A549 (cell line): ENCODE data around the gene NSMCE1. TPM values are rescaled to one million over a fixed set of nuclear protein-coding genes. Genes with fewer than 3 reads are reported as not detected.

Source experiments
- ATAC-seq, 2 experiments: fragments of 200-7000 bp in 1 of 2; fragments of >200 bp in 1 of 2; cut with Nextera tagmentation in 1 of 2; cut with Tn5 transposase in 1 of 2; 3 replicates each; pipeline versions ENCODE4 v1.8.0 to v1.9.1; 2018 to 2020; ENCODE audit warnings: mild to moderate bottlenecking in 1 of 2, moderate library complexity in 1 of 2
- CTCF ChIA-PET: fragments of 300-600 bp; sonication (Branson Sonifier 250); formaldehyde crosslinking; extraction: SDS; loops from one replicate; lab custom pipeline; 2021; ENCODE audit warnings: antibody characterized with exemption, inconsistent platforms; lab: Yijun Ruan, JAX
- POLR2A ChIA-PET: fragments of 350-600 bp; formaldehyde crosslinking; extraction: SDS; loops from one replicate; lab custom pipeline; 2021; ENCODE audit warnings: antibody characterized with exemption, inconsistent platforms; lab: Yijun Ruan, JAX
- DNase-seq, 2 experiments: peaks; one replicate each; pipeline versions ENCODE4 v3.0.0 to v3.0.0-alpha.2; 2011 to 2016; ENCODE audit warnings: low read depth in 1 of 2, low spot score in 1 of 2
- FAIRE-seq: peaks from 2 replicates; lab custom pipeline; 2011; peaks lifted over from hg19 to GRCh38; lab: Jason Lieb, UNC
- H3K27ac ChIP-seq, 2 experiments: fragments of >200 bp; sonication (Bioruptor Twin); formaldehyde crosslinking; 3 replicates each; pipeline ENCODE4 v1.5.1; 2016 to 2017
- H3K4me1 ChIP-seq: fragments of >200 bp; sonication (Bioruptor Twin); formaldehyde crosslinking; 3 replicates; pipeline ENCODE4 v1.6.1; 2016
- H3K4me2 ChIP-seq: fragments of >200 bp; sonication (Bioruptor Twin); formaldehyde crosslinking; 3 replicates; pipeline ENCODE4 v1.6.1; 2016
- H3K4me3 ChIP-seq: fragments of >200 bp; sonication (Bioruptor Twin); formaldehyde crosslinking; 3 replicates; pipeline ENCODE4 v1.5.1; 2016
- H3K9me3 ChIP-seq: fragments of >200 bp; sonication (Bioruptor Twin); formaldehyde crosslinking; 3 replicates; pipeline ENCODE4 v1.6.1; 2016
- CBX2 ChIP-seq: fragments of 200-600 bp; sonication (generic); IDR thresholded peaks from 2 replicates; pipeline ENCODE4 v1.6.1; 2016; ENCODE audit warnings: low read depth, mild to moderate bottlenecking, borderline replicate concordance
- CBX8 ChIP-seq: fragments of 200-600 bp; sonication (generic); IDR thresholded peaks from 2 replicates; pipeline ENCODE4 v1.6.1; 2016
- CHD2 ChIP-seq: fragments of 150-350 bp; IDR thresholded peaks from 2 replicates; pipeline ENCODE4 v1.6.1; 2014; ENCODE audit warnings: low read length; ENCODE audit not compliant: partially characterized antibody
- CHD4 ChIP-seq: fragments of 200-600 bp; sonication (generic); IDR thresholded peaks from 2 replicates; pipeline ENCODE4 v1.6.1; 2016; ENCODE audit warnings: antibody characterized with exemption, mild to moderate bottlenecking, borderline replicate concordance
- CTCF ChIP-seq: fragments of >200 bp; sonication (Bioruptor Twin); formaldehyde crosslinking; IDR thresholded peaks from 3 replicates; pipeline ENCODE4 v1.5.1; 2016
- E2F6 ChIP-seq: IDR thresholded peaks from 2 replicates; pipeline ENCODE4 v1.6.1; 2012; ENCODE audit warnings: low read depth, borderline replicate concordance
- ESRRA ChIP-seq: fragments of 150-350 bp; IDR thresholded peaks from 2 replicates; pipeline ENCODE4 v1.6.1; 2014; ENCODE audit warnings: mild to moderate bottlenecking, low read length, borderline replicate concordance
- FOSB ChIP-seq: fragments of 250-450 bp; sonication (Bioruptor Pico); IDR thresholded peaks from 2 replicates; pipeline ENCODE4 v1.5.0; 2020; ENCODE audit warnings: mild to moderate bottlenecking, moderate library complexity
- FOSL2 ChIP-seq, 2 experiments: fragments of 450-650 bp in 1 of 2; fragments of >200 bp in 1 of 2; sonication (Bioruptor Twin) in 1 of 2; formaldehyde crosslinking; IDR thresholded peaks; 2 replicates each; pipeline versions ENCODE4 v1.5.0 to v1.6.1; 2016 to 2020; ENCODE audit warnings: mild to moderate bottlenecking in 1 of 2, moderate library complexity in 1 of 2
- GATA3 ChIP-seq: IDR thresholded peaks from 2 replicates; pipeline ENCODE4 v1.6.1; 2012; ENCODE audit warnings: borderline replicate concordance
- HDAC2 ChIP-seq: fragments of 200-600 bp; sonication (generic); IDR thresholded peaks from 2 replicates; pipeline ENCODE4 v1.6.1; 2016
- HMGXB4 ChIP-seq: fragments of 250-450 bp; sonication (Bioruptor Pico); IDR thresholded peaks from 2 replicates; pipeline ENCODE4 v1.5.0; 2021; ENCODE audit warnings: mild to moderate bottlenecking, moderate library complexity, borderline replicate concordance
- HOXA7 ChIP-seq: fragments of 250-450 bp; sonication (Bioruptor Pico); IDR thresholded peaks from 2 replicates; pipeline ENCODE4 v1.5.0; 2020; ENCODE audit warnings: mild to moderate bottlenecking, moderate library complexity
- HOXB13 ChIP-seq: fragments of 250-450 bp; sonication (Bioruptor Pico); IDR thresholded peaks from 2 replicates; pipeline ENCODE4 v1.5.0; 2020; ENCODE audit warnings: low read depth, mild to moderate bottlenecking, moderate library complexity
- HOXB5 ChIP-seq: fragments of 250-450 bp; sonication (Bioruptor Pico); IDR thresholded peaks from 2 replicates; pipeline ENCODE4 v1.5.0; 2020; ENCODE audit warnings: mild to moderate bottlenecking, moderate library complexity
- NFE2L2 ChIP-seq: fragments of 150-350 bp; conservative IDR thresholded peaks from 2 replicates; pipeline ENCODE4 v1.6.1; 2014; ENCODE audit warnings: low read length
- NPAS2 ChIP-seq: fragments of 250-450 bp; sonication (Bioruptor Pico); IDR thresholded peaks from 2 replicates; pipeline ENCODE4 v1.8.0; 2022; ENCODE audit warnings: mild to moderate bottlenecking, moderate library complexity, borderline replicate concordance
- RARB ChIP-seq: fragments of 250-450 bp; sonication (Bioruptor Pico); IDR thresholded peaks from 2 replicates; pipeline ENCODE4 v1.8.0; 2021; ENCODE audit warnings: mild to moderate bottlenecking, moderate library complexity
- RCOR1 ChIP-seq: fragments of 150-350 bp; IDR thresholded peaks from 2 replicates; pipeline ENCODE4 v1.6.1; 2014; ENCODE audit warnings: antibody characterized with exemption, low read length, low read depth
- RFX5 ChIP-seq: fragments of 450-650 bp; IDR thresholded peaks from 2 replicates; pipeline ENCODE4 v1.7.1; 2014; ENCODE audit warnings: antibody characterized with exemption, mild to moderate bottlenecking, moderate library complexity
- TFCP2L1 ChIP-seq: fragments of 250-450 bp; sonication (Bioruptor Pico); IDR thresholded peaks from 2 replicates; pipeline ENCODE4 v1.5.0; 2021; ENCODE audit warnings: mild to moderate bottlenecking
- ZC3H11A ChIP-seq: fragments of 450-650 bp; IDR thresholded peaks from 2 replicates; pipeline ENCODE4 v1.6.1; 2014; ENCODE audit warnings: antibody characterized with exemption, mild to moderate bottlenecking
- ZNF302 ChIP-seq: fragments of 250-450 bp; sonication (Bioruptor Pico); IDR thresholded peaks from 2 replicates; pipeline ENCODE4 v1.9.0; 2021; ENCODE audit warnings: inconsistent platforms, mild to moderate bottlenecking, moderate library complexity
- WGBS: methylation state at CpG from one replicate; pipeline ENCODE4 v1.1.6; 2017; ENCODE audit errors: missing lambda C conversion rate; 5-methylcytosine and 5-hydroxymethylcytosine counted together
- polyA plus RNA-seq, 4 experiments: library from polyadenylated mRNA; depleted of rRNA in 3 of 4; stranded (reverse); fragments of >200 nt; fragmentation: RNase III in 1 of 4; extraction: RNeasy Plus Mini Kit Qiagen cat#74134 plus additional on column Dnase treatment in 1 of 4; gene quantifications; 2 replicates in 3 of 4; 3 replicates in 1 of 4; pipeline ENCODE4 v1.2.3, GENCODE V29; 2011 to 2017
- TF ChIP-seq, protein P1 (sequence below): fragments of >200 bp; sonication (Bioruptor Twin); formaldehyde crosslinking; IDR thresholded peaks from 3 replicates; pipeline ENCODE4 v1.6.1; 2016
- TF ChIP-seq, protein P2 (sequence below): IDR thresholded peaks from 2 replicates; pipeline ENCODE4 v1.6.1; 2012

NSMCE1 gene
- polyA plus RNA-seq, 2 of the 4 experiments (the other 2 are of a cell fraction) = 32.0 to 59.9 TPM

- no peak for TF ChIP-seq NFE2L2
- no peak for TF ChIP-seq CHD4
- no peak for TF ChIP-seq TFCP2L1
- no peak for TF ChIP-seq FOSL2 (IDR thresholded peaks at IDR 0.05)
- TF ChIP-seq FOSL2 (CRISPR knock-in tag; IDR thresholded peaks at IDR 0.05) = no peak
- TF ChIP-seq, all 56 proteins: peak for 0
Measured at GRCh38 chr16:27270349-27270748, 1.8 kb upstream of the NSMCE1 start (continued).

GRCh38 chr16:27269300-27270150 lies 953 bp upstream of the NSMCE1 start:
- peaks cover 35% of the 10 kb centered on the region for H3K4me1 ChIP-seq
- H3K27ac ChIP-seq = peak overlapping the region; percentile 84 to 97
- peak overlapping the region; percentile 70 for H3K4me3 ChIP-seq
- FAIRE-seq (no peak), DNase-seq (no peak), ATAC-seq (no peak)
- TF ChIP-seq, protein P1, sequence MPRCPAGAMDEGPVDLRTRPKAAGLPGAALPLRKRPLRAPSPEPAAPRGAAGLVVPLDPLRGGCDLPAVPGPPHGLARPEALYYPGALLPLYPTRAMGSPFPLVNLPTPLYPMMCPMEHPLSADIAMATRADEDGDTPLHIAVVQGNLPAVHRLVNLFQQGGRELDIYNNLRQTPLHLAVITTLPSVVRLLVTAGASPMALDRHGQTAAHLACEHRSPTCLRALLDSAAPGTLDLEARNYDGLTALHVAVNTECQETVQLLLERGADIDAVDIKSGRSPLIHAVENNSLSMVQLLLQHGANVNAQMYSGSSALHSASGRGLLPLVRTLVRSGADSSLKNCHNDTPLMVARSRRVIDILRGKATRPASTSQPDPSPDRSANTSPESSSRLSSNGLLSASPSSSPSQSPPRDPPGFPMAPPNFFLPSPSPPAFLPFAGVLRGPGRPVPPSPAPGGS = no peak
- 0 out of 2 replicates have a peak, but pooled peaks have one; percentile 9 for TF ChIP-seq HDAC2
- no peak for TF ChIP-seq HMGXB4 (CRISPR knock-in tag)
- TF ChIP-seq HOXA7 (CRISPR knock-in tag) = no peak
- no peak for TF ChIP-seq RARB (CRISPR knock-in tag)
- TF ChIP-seq ZC3H11A = no peak
- TF ChIP-seq RCOR1 = no peak
- no peak for TF ChIP-seq NPAS2 (CRISPR knock-in tag)
- TF ChIP-seq HOXB13 (CRISPR knock-in tag) = no peak
- POLR2A ChIA-PET = interaction anchor here (1.5 kb wide), 1 partner anchor 26 kb away, joined by 6 read pairs; no protein-coding TSS in a partner anchor
- H3K4me2 ChIP-seq = peak overlapping the region; percentile 90
- CTCF ChIA-PET = interaction anchor here (3.2 to 3.4 kb wide), 2 partner anchors 35 to 98 kb away, joined by 10 to 24 read pairs; no protein-coding TSS in a partner anchor
- 71% methylated on average over 9 of the region's 9 CpGs for WGBS
- H3K9me3 ChIP-seq = no peaks in the 10 kb centered on the region

- H3K4me1 ChIP-seq = peaks cover 26% of the 10 kb centered on the region
- ATAC-seq (no peak), DNase-seq (no peak), FAIRE-seq (no peak)
- H3K9me3 ChIP-seq = no peaks in the 10 kb centered on the region
- 85% methylated on average over 8 of the region's 8 CpGs for WGBS
- H3K4me2 ChIP-seq = peak overlapping the region; percentile 90
- H3K4me3 ChIP-seq = no peak overlapping the region
- POLR2A ChIA-PET = no interaction called here
- TF ChIP-seq RFX5 = no peak
- no peak for TF ChIP-seq CHD2
- TF ChIP-seq FOSB = no peak
- no peak for TF ChIP-seq HDAC2
- no peak overlapping the region for H3K27ac ChIP-seq
- CTCF ChIA-PET = no interaction called here
Measured at GRCh38 chr16:27267037-27267677, 1.4 kb downstream of the NSMCE1 start.

- Histone ChIP-seq H3K9me3 (no peaks in the 10 kb centered on the region), H3K4me3 (no peak overlapping the region), H3K27ac (no peak overlapping the region), H3K4me1 (peaks cover 21% of the 10 kb centered on the region), H3K4me2 (no peak overlapping the region)
- no peak for ATAC-seq
- ChIA-PET POLR2A (no interaction called here), CTCF (interaction anchor here (1.0 kb wide), 1 partner anchor 30 kb away, joined by 3 read pairs; no protein-coding TSS in a partner anchor)
- WGBS = 92% methylated on average over 1 of the region's 1 CpG
- DNase-seq = no peak
- no peak for FAIRE-seq
- TF ChIP-seq CBX2 (no peak), ESRRA (no peak), GATA3 (no peak), FOSB (no peak), ZNF302 (CRISPR knock-in tag) (no peak), HOXB5 (CRISPR knock-in tag) (no peak), CBX8 (no peak), CTCF (no peak), E2F6 (no peak), FOSL2 (IDR thresholded peaks at IDR 0.05) (no peak), FOSL2 (CRISPR knock-in tag; IDR thresholded peaks at IDR 0.05) (no peak)
- TF ChIP-seq, protein P2, sequence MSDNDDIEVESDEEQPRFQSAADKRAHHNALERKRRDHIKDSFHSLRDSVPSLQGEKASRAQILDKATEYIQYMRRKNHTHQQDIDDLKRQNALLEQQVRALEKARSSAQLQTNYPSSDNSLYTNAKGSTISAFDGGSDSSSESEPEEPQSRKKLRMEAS = no peak
Measured at GRCh38 chr16:27265982-27266381, 2.6 kb downstream of the NSMCE1 start.
